COLO668 (cell line): ENCODE data around the gene HPS3.
"Not testable (repeated sequence)": the region's sequence is repeated elsewhere in the genome, so short reads cannot be mapped to it uniquely, and the experiment has no call there.

Source experiments
- DNase-seq: peaks from one replicate; lab custom pipeline; 2025; ENCODE audit not compliant: unreplicated experiment; lab: John Stamatoyannopoulos, UW

The HPS3 gene, protein sequence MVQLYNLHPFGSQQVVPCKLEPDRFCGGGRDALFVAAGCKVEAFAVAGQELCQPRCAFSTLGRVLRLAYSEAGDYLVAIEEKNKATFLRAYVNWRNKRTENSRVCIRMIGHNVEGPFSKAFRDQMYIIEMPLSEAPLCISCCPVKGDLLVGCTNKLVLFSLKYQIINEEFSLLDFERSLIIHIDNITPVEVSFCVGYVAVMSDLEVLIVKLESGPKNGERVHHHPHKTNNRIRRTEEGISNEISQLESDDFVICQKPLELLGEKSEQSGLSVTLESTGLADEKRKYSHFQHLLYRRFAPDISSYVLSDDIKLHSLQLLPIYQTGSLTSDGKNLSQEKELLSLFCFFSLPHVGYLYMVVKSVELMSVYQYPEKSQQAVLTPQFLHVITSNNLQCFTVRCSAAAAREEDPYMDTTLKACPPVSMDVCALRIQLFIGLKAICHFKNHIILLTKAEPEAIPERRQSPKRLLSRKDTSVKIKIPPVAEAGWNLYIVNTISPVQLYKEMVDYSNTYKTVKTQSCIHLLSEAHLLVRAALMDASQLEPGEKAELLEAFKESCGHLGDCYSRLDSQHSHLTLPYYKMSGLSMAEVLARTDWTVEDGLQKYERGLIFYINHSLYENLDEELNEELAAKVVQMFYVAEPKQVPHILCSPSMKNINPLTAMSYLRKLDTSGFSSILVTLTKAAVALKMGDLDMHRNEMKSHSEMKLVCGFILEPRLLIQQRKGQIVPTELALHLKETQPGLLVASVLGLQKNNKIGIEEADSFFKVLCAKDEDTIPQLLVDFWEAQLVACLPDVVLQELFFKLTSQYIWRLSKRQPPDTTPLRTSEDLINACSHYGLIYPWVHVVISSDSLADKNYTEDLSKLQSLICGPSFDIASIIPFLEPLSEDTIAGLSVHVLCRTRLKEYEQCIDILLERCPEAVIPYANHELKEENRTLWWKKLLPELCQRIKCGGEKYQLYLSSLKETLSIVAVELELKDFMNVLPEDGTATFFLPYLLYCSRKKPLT

DNA sequence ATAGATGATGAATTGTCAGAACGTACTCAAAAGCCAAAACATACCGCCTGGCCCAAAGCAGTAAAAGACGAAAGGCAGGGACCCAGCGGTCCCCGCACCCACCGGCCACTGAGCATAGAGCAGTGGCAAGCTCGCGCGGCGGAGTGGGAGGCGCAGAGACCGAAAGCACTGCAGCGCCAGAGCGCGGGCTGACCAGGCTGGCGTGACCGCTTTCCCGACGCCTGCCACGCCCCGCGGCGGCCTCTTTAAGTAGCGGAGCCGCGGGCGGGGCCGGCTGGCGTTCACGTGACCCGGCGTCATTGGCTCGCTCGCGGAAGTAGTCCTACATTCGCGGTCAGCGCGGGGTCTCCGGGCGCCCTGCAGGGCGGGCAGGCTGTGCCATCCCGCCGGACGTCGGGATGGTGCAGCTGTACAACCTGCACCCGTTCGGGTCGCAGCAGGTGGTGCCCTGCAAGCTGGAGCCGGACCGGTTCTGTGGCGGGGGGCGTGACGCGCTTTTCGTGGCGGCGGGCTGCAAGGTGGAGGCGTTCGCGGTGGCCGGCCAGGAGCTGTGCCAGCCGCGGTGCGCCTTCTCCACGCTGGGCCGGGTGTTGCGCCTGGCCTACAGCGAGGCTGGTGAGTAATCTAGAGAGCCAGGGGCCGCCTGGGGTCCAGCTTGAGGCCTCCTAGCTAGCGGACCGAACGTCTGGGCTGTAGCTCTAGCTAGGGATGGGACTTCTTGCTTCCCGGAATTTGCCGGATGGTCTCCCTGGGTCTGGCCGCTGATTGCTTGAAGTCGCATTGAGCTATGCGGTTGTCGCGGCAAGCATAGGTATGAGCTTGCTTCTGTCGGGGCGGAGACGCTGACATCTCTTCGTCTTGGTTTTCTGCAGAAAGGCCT, at the start of gene HPS3:
HPS3 (plus strand) TSS at position 313 of the 880 bp plus-strand sequence; CDS start at position 399, 86 bp downstream.
- peak; percentile 94 for DNase-seq

DNA sequence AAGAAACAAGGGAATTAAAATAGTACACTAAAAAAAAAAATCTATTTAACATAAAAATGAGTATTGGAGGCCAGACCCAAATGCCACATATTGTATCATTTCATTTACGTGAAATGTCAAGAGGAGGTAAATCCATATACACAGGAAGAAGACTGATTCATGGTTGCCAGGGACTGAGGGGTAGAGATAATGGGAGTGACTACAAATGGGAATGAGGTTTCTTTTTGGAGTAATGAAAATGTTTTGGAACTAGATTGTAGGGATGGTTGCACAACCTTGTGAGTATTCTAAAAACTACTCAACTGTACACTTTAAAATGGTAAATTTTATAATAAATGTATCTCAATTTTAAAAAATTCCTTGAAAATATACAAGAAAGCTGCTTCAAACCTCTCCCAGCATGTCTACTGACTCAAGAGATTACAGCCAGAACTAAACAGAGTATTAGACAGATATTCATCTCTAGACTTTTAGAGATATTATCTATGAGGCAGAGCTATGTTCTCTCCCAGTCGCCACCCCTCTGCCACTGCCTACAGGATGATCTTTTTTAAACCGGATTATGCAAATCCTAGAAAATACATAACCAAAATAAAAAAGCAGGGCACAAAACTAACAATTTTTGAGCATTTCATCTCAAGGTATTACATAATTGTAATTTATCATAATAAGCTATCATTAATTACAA, 49.3 kb upstream of the HPS3 start:
- no peak for DNase-seq

DNA sequence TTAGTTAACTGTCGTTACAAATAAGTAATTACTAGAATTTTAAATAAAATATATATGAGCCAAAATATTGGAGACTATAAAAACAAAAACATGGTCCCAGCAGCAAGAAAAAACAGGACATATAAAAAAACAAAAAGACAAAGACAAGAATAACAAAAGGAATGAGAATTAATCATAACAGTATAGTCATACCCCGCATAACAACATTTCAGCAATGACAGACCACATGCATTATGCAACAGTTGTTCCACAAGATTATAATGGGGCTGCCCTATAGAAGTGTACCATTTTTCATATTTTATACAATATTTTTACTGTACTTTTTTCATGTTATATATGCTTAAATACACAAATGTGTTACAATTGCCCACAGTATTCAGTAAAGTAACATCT, 48.7 kb upstream of the HPS3 start:
- DNase-seq = no peak

DNA sequence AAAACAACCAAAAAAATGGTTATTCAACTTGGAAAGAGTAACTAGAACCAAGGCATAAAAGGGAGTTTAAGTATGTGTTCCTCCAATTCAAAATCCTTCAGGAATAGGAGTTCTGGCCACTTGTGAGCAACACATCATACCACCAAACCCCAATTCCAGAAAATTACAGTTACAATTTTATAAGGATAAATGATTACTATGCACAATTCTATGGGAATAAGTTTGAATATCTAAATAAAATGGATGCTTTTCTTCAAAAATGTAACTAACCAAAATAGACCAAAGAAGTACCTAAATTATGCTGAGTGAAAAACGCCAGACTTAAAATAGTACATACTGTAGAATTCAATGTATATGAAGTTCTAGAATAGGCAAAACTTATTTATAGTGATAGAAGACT, 47.7 kb upstream of the HPS3 start:
- DNase-seq = no peak

- peak; percentile 25 for DNase-seq
These were observed 43.6 kb upstream of the HPS3 start for GRCh38 chr3:149085828-149086231.

DNA sequence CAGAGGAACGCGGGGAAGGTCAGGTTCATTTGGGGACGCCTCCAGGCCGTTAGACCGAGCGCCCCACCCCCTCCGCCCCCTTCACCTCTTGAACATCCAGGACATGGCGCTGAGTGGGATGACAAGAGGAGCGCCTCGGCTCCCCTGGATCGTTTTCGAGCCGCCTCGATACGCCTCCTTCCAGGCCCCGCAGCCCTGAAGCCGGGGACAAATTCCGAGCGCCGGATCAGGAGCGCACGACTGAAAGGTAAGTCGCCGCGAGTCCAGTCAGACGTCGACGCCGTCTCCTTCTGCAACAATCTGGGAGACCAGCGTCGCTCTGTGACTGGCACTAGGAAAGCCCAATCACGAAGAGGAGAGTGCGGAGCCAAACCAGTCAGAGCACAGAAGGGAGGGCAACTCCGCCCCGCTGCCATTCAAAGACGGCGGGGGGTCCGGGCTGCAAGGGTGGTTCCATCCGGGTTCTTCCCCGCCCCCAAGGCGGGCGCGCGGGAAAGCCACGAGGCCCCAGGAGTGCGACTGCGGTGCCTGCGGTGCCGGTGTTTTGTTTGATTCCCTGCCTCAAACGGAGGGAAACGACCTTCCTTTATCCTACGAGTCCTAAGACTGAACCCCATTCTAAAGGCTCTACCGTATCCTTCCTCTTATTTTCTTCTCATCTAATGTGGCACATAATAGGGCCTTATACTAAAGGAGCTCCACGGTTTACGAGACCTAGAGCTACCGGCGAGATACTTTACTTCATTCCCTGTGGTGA, 43.0 kb upstream of the HPS3 start, which contains the start of gene HLTF:
HLTF (minus strand) TSS at position 302 of the 757 bp plus-strand sequence; CDS start at position 105, 197 bp downstream.
- peak; percentile 90 for DNase-seq

DNA sequence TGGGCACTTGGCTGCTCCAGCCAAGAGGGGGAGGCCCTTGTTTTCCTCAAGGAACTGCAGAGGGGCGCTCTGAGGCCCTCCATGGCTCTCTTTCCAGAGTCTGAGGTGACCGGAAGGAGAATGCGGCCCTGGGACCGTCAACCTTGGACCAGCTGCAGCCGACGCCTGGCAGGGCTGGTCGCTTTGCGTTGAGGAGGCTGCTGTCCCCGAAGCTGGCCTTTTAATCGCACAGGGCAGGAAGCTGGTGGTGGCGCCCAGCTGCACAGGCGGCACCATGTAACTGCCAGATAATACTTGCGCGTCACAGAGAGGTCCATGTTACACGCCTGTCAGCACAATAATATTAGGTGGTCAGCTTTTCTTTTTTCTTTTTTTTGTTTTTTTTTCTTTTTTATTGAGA, 42.2 kb upstream of the HPS3 start:
- no peak for DNase-seq

GRCh38 chr3:149089395-149089794, 40.0 kb upstream of the HPS3 start:
- no peak for DNase-seq

DNA sequence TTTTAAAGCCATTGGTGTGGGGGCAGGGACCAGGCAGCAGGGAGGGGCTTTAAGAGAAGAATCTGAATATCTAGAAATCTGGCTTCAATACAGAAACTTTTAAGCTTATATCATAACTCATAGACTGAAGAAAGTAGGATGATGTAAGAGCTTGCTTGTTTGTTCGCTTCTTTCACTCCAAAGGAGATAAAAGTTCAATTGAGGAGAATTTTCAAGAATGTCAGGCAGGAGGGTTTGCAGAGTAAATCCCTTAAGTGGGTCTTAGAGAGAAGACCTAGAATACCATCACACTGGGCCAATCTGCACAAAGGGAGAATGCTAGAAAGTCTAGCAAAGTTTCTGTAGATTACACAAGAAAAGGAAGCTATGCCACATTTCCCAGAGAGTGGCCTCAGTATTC, 39.0 kb upstream of the HPS3 start:
- no peak for DNase-seq

- DNase-seq = no peak
These were observed 38.5 kb upstream of the HPS3 start for GRCh38 chr3:149090907-149091306.

- no peak for DNase-seq
These were observed 37.5 kb upstream of the HPS3 start for GRCh38 chr3:149091983-149092382.

DNA sequence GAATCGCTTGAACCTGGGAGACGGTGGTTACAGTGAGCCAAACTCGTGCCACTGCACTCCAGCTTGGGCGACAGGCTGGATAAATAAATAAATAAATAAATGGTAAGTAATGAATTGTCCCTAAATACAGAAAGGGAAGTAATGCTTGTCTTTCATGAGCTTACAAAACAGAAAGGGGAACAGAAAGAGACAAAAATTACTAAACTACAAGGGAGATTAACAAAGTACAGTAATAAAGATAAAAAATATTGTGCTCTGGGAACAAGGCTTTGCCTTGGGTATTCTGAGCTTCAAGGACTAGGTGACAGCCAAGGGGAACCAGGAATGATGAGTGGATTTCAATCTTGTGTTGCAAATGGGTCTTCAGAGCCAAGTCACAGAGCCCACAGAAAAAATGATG, 34.0 kb upstream of the HPS3 start:
- no peak for DNase-seq

- DNase-seq = not testable (repeated sequence)
These were observed 31.5 kb upstream of the HPS3 start for GRCh38 chr3:149097987-149098386.

- no peak for DNase-seq
These were observed 28.3 kb upstream of the HPS3 start for GRCh38 chr3:149101154-149101553.

GRCh38 chr3:149101641-149102040, 27.8 kb upstream of the HPS3 start:
- DNase-seq = no peak

DNA sequence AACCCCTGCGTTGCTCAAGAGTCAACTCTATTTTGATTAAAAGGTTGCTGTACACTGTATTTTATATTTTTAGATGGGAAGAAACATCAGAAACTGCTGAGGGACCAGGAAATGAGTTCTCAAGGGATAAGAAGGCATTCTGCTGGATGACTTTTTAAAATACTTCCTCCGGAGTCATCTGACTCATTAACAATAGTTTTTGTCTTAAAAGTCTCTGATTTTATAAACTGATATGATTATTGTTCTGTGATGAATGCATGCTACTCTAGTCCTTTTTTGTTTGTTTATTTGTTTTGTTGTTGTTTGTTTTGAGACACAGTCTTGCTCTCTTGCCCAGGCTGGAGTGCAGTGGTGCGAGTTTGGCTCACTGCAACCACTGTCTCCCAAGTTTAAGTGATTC, 25.0 kb upstream of the HPS3 start:
- no peak for DNase-seq

- no peak for DNase-seq
These were observed 15.0 kb upstream of the HPS3 start for GRCh38 chr3:149114458-149114857.

- no peak for DNase-seq
These were observed 14.3 kb upstream of the HPS3 start for GRCh38 chr3:149115114-149115513.

DNA sequence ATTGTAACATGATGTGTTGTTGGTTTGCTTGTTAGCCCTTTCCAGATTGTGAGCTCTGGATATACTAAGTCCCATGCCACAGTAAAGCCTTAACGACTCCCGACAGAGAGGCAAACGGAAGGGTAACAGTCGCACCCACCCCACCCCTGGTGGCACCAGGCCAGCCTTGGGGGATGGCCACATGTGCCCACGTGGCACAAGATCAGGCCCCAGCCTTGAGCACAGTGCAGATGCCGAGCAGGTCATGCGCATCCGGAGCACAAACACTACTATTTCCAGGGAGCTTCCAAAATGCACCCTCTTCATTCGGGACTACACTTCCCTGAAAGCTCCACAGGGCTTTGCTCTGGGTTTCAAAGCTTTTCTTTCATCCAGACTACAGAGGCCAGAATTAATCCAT, 10.7 kb upstream of the HPS3 start:
- no peak for DNase-seq
